ENCODE data around the gene WBP1L.
A peak's percentile ranks its signal among the peaks of the same experiment; 100 is the strongest.

Gene WBP1L

DNA sequence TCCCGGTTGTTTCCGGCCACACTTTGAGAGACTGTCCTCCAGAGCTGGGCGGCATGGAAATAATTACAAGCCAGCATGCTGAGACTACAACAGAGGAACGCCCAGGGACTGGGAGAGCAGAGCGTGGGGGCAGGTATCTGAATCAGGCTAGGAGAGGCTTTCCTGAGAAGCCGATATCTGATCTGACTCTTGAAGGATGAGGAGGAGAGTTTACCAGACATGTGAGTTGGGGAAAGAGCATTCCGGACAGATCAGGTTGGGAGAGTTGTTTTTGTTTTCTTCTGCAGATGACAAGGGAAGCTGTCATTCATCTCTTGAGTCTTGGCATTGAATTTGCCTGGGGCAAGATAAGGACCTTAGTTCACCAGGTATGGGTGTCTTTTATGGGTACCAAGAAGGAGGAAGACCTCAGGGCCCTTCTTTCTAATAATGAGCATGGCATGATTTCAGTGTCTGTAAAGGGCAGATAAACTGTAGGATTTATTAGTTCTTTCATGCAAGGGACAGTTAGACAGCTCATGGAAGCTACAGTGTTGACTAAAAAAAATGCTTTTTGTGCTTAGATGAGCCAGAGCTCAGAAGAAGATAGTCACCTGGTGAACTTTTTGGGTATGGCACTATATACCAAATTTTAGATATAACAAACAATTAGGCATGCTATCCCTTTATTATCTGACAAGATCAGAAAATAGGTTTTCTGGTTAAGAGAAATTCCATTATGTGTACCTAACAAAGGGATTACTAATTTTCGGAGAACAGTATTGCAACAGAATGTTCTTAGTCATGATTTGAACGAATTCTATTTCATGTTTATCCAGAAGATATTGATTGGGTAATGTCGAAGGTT is 36.2 kb downstream of the WBP1L start:
- DNase-seq (ENCODE audit: low read depth in 2 of 2), result no peak

DNA sequence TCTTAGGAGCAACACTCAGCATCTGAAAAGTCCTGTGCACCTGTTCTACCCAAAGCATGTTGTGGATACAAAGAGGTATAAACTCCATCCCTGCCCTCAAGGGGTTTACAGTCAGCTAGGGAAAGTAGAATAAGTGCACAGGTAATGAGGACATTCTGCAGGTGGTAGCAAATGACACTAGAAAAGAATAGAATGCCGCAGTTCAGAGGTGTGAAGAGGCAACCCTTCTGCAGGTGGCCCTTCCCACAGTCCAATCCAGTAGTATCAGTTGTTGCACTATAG is 36.7 kb downstream of the WBP1L start:
- no peak for DNase-seq (ENCODE audit: low read depth in 2 of 2)

DNA sequence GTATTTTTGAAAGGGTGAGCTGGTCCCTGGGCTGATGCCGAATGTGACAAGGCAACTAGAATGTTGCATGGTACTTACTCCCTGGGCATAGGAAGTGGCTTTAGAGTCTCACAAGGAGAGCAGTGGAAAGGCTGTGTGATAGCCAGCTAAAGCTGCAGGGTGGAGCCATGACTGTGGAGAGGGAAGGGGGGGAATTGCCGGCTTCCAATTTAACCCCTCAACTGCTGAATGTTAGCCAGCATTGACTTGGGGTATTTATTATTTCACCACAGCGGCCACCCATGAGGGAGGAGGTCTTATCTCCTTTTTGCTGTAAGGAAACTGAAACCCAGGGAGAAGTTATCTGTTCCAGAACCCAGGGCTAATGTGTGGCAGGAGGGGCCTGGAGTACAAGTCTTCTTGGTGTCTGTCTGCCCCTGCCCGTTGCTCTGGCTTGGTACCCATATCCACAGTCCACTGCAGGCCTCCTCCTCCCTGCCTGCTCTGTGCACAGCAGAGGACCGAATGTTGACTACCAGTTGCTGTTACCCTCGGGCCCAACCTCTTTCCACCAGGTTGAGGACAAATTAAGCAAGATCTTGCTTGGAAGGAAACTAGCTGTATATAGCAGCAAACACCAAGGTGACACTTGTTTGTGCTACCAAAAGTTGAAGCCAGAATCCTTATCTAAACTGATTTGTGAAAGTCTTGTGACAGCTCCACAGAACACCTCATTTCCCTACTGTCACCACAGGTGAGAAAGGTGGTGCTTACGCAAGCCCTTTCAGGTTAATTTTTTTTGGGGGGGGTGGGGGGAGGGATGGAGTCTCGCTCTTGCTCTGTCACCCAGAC is 37.6 kb downstream of the WBP1L start:
- no peak for DNase-seq (ENCODE audit: low read depth in 2 of 2)

DNA sequence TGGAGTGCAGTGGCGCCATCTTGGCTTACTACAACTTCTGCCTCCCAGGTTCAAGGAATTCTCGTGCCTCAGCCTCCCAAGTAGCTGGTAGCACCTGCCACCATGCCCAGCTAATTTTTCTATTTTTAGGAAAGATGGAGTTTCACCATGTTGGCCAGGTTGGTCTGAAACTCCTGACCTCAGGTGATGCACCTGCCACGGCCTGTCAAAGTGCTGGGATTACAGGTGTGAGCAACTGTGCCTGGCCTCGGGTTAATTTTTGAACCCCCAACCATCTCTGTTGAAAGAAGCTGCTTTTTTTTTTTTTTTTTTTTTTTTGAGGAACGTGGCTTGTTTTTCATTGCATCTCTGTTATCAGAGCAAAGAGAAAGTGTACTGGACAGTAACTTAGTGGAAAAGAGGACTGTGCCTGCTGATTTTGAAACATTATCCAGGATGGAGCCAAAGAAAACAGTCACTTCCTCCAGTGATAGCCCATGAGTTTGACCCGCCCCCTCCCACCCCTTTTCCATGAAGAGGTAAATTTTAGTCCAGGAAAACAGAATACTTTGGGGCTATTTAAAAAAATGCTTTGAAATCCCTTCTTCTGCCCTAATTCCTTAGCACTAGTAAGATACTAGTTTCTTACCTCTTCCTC is 38.3 kb downstream of the WBP1L start:
- DNase-seq (ENCODE audit: low read depth in 2 of 2), result no peak

DNA sequence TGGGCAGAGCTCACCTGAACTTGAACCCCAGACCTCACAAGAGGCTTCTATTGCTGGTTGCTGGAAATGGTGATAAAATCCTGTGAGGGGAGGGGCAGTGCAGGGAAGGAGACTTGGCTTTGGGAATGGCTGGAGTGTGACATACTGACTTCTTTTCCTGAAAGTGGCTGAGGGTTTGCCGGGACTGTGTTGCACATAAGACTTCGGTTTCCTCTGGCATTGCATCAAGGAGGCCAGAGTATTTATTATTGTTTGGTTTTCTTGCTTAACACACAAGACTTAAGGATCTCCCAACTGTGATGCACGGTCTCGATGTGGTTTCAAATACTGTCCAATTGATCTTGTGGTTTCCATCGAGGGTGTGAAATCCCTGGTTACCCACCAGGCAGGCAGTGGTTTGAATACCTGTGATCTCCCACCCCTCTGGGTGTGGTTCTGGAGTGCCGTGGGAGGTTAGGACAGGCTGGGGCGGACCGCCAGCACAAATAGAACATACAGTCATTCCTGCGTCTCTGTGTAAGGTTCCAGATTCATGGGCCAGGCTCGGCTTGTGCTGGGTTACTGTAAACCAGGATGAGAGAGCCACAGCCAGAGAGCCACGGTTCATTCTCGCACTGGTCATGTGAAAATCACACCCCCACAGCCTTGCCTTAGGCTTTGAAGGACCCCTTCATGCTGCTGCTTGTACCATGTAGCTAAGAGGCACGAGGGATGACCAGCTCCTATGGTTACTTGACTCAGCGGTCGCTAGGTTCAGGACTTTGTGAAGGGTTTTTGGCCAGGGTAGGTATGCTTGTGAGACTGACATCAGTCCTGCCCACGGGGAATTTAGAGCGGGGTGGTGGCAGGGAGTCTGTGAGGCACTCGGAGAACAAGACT is 39.2 kb downstream of the WBP1L start:
- no peak for DNase-seq (ENCODE audit: low read depth in 2 of 2)

DNA sequence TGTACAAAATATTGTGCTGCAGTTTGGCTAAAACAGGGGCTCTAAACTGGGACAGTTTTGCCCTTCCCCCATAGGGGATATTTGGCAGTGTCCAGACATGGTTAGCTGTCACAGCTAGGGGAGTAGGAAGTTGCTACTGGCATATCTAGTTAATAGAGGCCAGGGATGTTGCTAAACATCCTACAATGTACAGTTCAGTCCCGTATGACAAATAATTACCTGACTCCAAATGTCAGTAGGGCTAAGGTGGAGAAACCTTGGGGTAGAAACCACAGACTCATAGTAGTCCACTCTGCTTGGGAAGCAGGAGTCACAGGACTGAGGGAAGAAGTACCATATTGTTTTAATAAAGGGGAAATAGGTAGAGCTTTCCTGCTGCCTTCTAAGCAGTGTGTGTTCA is 39.8 kb downstream of the WBP1L start:
- no peak for DNase-seq (ENCODE audit: low read depth in 2 of 2)

DNA sequence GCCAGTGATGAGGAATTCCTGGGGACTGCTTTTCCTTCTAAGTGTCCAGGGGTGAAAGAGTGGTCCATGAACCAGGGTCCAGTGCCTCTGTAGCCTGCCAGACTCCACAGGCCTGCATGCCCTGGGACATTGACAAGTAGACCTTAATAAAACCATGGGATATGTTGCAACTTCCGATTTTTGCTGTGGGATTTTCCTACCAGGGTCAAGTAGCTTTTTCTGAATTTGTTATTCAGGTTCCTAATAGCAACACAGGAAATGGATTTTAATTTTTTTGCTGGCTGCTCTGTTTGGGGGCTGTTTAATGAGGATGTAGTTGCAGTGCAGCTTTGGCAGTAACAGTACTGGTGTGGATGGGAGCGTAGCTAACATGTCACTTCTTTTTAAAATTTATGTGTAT is 42.1 kb downstream of the WBP1L start:
- DNase-seq (ENCODE audit: low read depth in 2 of 2), result no peak

DNA sequence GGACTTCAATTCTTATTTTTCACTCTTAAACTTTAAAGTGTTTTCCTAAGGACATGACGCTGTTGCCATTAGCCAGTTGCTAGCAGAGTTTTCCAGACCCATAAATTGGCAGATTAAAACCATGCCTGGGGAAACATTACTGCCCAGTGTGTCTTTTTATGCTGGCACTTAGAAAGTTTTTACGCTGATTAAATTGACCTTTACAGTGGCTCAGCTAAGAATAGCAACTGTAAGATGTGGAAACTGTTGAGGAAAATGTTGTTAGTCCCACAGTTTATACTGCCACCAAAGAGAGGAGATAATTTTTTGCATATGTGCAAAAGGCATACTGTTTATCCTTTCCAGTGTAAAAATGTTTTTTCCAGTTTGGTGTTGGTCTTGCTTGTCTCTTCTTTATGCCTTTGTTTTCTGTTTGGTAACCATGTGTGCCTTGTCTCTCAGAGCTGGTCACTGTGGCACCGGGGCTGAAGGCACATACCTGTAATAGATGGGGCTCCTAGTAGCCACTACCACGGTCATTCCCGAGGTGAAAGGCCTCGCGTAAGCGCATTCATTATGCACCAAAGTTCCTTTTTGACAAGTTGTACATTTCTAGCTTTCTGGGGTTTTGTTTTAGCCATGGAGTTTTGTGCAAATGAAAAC is 48.1 kb downstream of the WBP1L start:
- DNase-seq (ENCODE audit: low read depth in 2 of 2), result no peak

DNA sequence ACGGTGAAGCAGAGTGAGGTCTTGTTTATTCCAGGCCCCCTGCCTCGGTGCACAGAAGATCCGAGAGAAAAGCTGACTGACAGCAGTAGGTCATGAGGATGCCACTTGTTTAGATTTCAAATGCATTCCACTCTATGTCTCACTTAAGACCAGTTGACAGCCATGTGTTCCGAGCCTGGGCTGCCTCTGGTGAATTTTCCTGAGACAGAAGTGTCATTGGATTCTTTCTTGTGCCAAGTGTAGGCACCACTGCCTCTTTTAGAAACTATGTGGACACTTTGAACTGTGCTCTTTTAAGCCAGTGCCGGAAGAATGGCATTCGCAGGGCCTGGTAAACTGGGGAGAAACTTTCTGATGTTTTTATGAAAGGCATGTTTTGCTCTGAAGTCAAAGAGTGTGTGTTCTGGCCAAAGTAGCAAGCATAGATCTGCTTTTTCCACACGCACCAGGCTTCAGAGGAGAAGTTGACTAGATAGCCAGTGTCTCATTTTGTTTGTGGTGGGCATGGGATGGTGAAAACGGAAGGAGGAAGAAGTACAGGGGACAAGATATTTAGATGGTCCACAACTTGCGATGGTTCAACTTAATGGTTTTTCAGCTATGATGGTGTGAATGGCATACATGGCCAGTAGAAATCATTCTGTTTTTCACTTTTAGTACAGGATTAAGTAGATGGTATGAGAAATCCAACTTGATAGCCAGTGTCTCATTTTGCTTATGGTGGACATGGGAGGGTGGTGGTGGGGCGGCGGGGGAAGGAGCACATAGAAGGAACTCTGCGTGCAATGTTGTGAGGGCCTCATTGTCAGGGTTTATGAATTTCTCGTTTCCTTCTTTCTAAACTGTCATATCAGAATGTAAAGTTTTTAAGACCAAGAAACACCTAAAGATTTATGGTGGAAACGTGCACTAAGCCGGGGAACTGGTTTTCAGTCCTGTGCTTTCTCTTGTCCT is 52.0 kb downstream of the WBP1L start:
- no peak for DNase-seq (ENCODE audit: low read depth in 2 of 2)

DNA sequence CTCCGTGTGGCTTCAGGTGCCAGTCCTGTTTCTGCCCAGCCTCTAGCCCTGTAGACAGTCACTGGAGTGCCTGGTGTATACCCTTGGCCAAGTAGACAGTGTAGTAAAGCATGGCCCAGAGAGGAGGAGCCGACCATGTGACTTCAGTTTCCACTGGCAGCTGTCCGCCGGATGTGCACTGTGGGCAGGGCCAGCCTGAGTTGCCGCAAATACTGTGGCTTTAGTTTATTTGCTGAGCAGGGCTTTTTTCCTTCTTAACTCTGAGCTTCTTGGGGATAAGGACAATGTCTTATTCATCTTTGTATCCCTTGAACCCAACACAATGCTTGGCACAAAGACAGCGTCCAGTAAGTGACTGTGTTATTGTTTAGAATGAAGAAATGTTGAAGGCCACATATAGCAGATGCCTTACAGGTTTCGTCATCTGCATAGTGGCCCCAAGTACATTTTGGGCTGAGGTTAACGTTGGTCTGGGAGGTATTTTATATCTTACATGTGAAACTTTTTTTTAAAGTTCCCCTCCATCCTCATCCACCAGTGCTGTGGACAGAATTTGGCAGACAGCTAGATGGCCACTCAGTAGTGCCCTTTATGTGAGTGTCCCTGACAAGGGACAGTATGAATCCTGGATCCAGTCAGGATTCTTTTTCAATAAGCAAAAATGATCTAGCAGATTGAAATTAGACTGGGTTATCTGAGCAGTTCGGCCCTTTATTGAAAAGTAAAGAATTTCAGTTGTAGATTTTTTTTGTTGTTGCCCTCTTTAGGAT is 52.8 kb downstream of the WBP1L start:
- DNase-seq (ENCODE audit: low read depth in 2 of 2), result peak in 1 of 2 experiments; percentile 51

DNA sequence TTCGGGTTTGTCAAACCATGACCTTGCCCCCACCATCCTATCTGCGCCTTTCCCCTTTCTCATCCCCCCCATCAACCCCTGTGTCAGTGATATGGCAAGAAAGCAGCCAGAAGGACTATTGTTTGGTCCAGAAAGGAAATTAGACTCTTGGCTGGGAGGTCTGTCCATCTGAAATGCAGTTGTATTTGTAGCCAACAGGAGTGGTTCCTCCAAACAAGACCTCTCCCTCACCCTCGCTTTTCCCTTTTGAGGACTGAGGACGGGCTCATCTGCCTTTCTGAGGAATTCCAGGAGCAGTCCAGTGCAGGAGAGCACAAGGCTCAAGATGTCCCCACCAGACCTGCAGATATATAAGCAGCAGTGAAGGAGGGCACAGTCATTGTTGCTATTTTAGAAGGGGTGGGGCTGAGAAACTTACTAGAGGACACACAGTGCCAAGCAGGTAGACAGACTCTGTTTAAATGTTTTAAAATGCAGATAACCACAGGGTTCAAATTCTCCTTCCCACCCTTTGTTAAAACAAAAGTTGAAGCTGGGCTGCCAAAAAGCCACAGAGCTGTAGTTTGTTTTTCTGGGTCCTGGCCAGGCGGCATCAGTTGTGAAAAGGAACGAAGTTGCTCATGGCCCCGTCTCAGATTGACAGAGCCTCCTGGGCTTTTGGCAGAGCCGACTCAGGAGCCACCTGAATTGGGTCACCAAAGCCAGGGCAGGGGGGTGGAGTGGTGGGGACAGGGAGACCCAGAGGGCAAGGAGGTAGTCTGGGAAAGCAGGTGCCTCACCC is 56.1 kb downstream of the WBP1L start:
- DNase-seq (ENCODE audit: low read depth in 2 of 2), result no peak

DNA sequence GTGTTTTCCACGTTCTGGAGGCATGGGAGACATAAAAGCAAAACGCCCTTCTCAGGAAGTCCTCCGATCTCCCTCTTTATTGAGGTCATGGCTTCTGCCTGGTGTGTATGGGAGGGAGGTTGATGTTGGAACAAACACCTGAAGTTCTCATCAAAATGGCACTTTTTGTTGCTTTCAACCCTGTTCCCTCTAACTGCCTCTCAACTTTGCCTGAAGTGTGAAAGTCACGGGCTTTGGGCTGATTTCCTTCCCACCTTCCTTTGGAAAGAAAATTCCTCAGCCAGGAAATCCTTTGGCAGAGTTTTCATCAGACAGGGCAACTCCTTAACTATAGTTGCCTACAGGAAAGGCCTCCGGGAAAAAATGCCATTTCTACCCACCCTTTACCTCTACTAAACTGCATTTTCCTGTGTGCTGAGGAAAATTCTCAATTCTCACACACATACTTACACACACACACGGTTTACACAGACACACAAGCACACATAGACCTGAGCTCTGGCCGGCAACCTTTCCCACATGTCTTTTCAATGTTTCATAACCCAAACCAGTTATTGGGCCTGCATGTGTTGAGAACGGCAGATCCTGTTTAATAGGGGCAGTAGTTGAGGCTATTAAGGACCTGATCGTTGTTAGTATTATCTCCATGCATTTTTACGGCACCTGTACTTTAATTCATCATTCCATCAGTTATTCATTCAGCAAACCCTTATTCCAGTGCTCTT is 57.0 kb downstream of the WBP1L start:
- no peak for DNase-seq (ENCODE audit: low read depth in 2 of 2)

DNA sequence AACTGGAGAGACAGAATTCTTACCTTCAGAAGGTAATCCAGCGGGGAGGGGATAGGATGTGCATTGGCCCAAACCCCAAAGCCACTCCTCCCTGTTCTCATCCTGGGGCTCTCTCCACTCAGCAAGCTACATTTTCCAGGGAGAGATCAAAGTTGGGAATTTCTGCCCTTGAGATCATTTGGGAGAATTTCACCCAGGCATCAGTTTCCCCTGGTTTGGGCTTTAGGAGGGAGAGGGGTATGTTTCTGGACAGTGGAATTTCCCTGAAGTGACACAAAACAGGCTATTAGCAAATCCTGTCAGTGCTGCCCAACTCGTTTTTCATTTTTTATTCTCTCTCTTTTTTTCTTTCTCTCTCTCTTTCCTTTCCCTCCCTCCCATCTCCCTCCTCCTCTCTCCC is 57.7 kb downstream of the WBP1L start:
- no peak for DNase-seq (ENCODE audit: low read depth in 2 of 2)

DNA sequence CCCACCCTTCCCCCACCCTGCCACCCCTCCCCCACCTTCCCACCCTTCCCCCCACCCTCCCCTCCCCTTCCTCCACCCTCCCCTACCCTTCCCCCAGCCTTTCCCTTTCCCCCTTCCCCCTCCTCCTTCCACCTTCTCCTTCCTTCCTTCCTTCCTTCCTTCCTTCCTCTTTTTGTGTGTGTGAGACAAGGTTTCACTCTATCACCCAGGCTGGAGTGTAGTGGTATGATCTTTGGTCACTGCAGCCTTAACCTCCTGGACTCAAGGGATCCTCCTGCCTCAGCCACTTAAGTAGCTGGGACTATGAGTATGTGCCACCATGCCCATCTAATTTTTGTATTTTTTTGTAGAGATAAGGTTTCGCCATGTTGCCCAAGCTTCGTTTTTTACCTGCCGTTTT is 58.2 kb downstream of the WBP1L start:
- DNase-seq (ENCODE audit: low read depth in 2 of 2), result no peak

DNA sequence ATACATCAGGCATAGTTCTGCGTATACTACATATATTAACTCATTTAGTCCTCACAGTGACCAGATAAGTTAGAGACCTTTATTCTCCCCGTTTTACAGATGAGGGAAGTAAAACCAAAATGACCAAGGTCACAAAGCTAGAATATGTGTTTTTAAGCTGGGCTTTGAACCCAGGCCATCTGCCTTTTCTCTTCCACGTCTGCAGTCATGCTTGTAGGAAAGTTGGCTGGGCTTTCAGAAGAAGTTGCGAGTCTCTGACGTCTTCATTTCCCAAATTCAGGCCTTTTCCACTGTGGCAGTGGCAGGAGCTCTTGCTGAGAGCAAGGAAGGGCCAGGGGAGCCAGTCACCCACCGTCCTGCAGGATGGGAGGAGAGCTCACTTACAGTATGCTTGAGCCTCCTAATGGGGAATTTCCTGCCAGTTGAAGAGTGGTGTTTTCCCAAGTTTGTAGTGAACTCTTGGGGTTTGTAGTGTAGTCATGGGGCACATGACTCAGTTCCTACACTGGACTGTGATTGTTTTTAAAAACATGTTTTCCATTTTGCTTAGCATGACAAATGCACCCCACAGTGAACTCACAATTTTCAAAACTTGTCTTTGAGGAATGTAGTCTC is 59.3 kb downstream of the WBP1L start:
- DNase-seq (ENCODE audit: low read depth in 2 of 2), result no peak

DNA sequence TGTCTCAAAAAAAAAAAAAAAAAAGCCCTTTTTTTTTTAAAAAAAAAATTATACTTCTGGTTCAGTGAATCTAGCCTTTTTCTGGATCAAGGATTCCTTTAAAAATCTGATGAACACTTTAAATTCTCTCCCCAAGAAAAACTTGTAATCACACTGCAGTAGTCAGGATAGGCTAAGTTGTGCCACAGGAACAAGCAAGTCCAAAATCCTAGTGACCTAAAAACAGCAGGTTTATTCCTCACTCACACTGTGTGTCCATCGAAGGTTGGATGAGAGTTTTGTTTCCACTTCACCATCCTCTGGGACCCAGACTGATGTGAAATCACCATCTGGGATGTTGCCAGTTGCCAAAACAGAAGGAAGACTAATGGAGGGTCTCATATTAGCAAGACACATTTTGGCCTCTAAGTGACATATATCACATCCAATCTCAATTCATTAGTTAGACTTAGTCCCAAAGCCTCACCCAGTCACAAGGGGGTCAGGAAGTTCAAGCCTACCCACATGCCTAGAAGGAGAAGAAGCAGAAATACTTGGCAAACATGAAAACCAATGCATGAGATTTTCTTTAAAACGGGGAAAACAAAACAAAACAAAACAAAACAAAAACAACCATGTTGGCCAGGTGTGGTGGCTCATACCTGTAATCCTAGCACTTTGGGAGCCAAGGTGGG is 60.8 kb downstream of the WBP1L start:
- DNase-seq (ENCODE audit: low read depth in 2 of 2), result no peak

DNA sequence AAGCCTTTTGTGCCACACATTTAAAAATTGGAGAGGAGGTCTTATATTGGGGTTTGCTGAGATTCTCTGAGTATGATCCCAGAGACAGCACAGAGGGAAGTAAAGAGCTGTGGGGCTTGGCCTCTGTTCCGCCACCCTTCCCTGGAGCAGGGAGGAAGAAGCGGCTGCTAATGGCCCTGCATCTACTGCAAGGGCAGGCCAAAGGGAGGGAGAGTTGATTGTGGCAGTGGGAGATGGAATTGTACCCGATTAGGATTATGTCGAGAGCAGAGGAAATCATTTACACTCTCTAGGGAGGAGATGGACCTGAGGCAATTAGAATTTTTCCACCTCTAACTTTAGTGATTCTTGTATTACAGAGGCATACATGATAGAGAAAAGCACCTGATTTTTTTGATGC is 64.6 kb downstream of the WBP1L start:
- DNase-seq (ENCODE audit: low read depth in 2 of 2), result no peak
